A673 (cell line): ENCODE data around the gene HOXA13. TPM values are rescaled to one million over a fixed set of nuclear protein-coding genes. Genes with fewer than 3 reads are reported as not detected.

ENCODE experiments used
- BruUV-seq: library from RNA; stranded (reverse); fragments of 400-500 nt; replicated peaks from 2 replicates; lab custom pipeline; 2021; lab: Mats Ljungman, UMichigan
- CTCF ChIA-PET: fragments of 300-600 bp; sonication (Branson Sonifier 250); formaldehyde crosslinking; loops from one replicate; lab custom pipeline; 2022; ENCODE audit warnings: antibody characterized with exemption; lab: Charles Lee
- POLR2A ChIA-PET: fragments of 300-600 bp; sonication (Branson Sonifier 250); formaldehyde crosslinking; loops from one replicate; lab custom pipeline; 2022; ENCODE audit warnings: antibody characterized with exemption; ENCODE audit not compliant: low non-redundant PET; lab: Charles Lee
- DNase-seq: peaks from one replicate; pipeline ENCODE4 v3.0.0-alpha.2; 2015; ENCODE audit warnings: low spot score
- H3K27ac ChIP-seq: fragments of 200-600 bp; sonication (generic); 2 replicates; pipeline ENCODE4 v1.5.1; 2016; ENCODE audit warnings: mixed run types, low read depth, mild to moderate bottlenecking, mixed read lengths, antibody characterized with exemption, low read length; ENCODE audit not compliant: poor library complexity, severe bottlenecking
- H3K27me3 ChIP-seq: fragments of 200-600 bp; sonication (generic); replicated peaks from 2 replicates; pipeline ENCODE4 v1.6.1; 2017; ENCODE audit warnings: mixed run types, low read depth, mild to moderate bottlenecking, mixed read lengths, antibody characterized with exemption, low read length; ENCODE audit not compliant: insufficient read depth, poor library complexity
- H3K36me3 ChIP-seq: fragments of 200-600 bp; sonication (generic); 2 replicates; pipeline ENCODE4 v1.6.1; 2016; ENCODE audit warnings: mixed run types, mild to moderate bottlenecking, mixed read lengths, antibody characterized with exemption, low read length; ENCODE audit not compliant: insufficient read depth, poor library complexity, severe bottlenecking
- H3K4me1 ChIP-seq: fragments of 200-600 bp; sonication (generic); 2 replicates; pipeline ENCODE4 v1.6.1; 2017; ENCODE audit warnings: mixed run types, mild to moderate bottlenecking, mixed read lengths, antibody characterized with exemption, low read length; ENCODE audit not compliant: insufficient read depth, poor library complexity, severe bottlenecking
- H3K4me3 ChIP-seq: fragments of 200-600 bp; sonication (generic); 2 replicates; pipeline ENCODE4 v1.5.1; 2016; ENCODE audit warnings: low read depth, mixed run types, mild to moderate bottlenecking, mixed read lengths, low read length; ENCODE audit not compliant: poor library complexity, severe bottlenecking
- H3K9me3 ChIP-seq: fragments of 200-600 bp; sonication (generic); 2 replicates; pipeline ENCODE4 v1.6.1; 2016; ENCODE audit warnings: mixed run types, low read depth, mild to moderate bottlenecking, mixed read lengths, antibody characterized with exemption, low read length; ENCODE audit not compliant: poor library complexity, severe bottlenecking
- CTCF ChIP-seq: fragments of 300-800, 200-600 bp; sonication (generic); conservative IDR thresholded peaks from 2 replicates; pipeline ENCODE4 v1.5.1; 2017; ENCODE audit warnings: low read depth, mild to moderate bottlenecking, antibody characterized with exemption, low read length, moderate library complexity, mixed read lengths
- EZH2 ChIP-seq: fragments of 200-600 bp; sonication (generic); IDR thresholded peaks from 2 replicates; pipeline ENCODE4 v1.6.1; 2017; ENCODE audit warnings: borderline replicate concordance, low read depth, mild to moderate bottlenecking, mixed read lengths, antibody characterized with exemption, low read length; ENCODE audit not compliant: poor library complexity, severe bottlenecking
- intact Hi-C: fragments of 100-400 bp; cut with micrococcal nuclease; formaldehyde crosslinking; loops from one replicate; pipeline ENCODE4 v1.10.0; 2022; ENCODE audit not compliant: unreplicated experiment
- total RNA-seq: library from RNA; stranded (reverse); gene quantifications from 2 replicates; pipeline ENCODE4 v1.2.3, GENCODE V29; 2021

HOXA13 gene
- total RNA-seq, 1 experiment from 2014 or later: not detected

- peaks cover 61% of the 10 kb centered on the region for H3K27me3 ChIP-seq
- no peaks in the 10 kb centered on the region for H3K4me1 ChIP-seq
- intact Hi-C loops: loop anchor here (2.0 to 10.0 kb wide), 3 partner anchors 479 to 1267 kb away; no protein-coding TSS in a partner anchor
- no peak for DNase-seq
- BruUV-seq: no TSS peak
- H3K27ac ChIP-seq: no peak overlapping the region
- no peaks in the 10 kb centered on the region for H3K9me3 ChIP-seq
- CTCF ChIA-PET: interaction anchor here (0.6 to 1.7 kb wide), 7 partner anchors 48 to 793 kb away, joined by 3 to 14 read pairs (median 6); no protein-coding TSS in a partner anchor
- H3K36me3 ChIP-seq: no peaks in the 10 kb centered on the region
- H3K4me3 ChIP-seq: no peak overlapping the region
- TF ChIP-seq EZH2 (no peak), CTCF (no peak)
- POLR2A ChIA-PET: no interaction called here
Measured at GRCh38 chr7:27161721-27162560, 38.0 kb downstream of the HOXA13 start.

- no TSS peak for BruUV-seq
- Histone ChIP-seq H3K4me1 (no peaks in the 10 kb centered on the region), H3K27ac (no peak overlapping the region), H3K9me3 (no peaks in the 10 kb centered on the region), H3K4me3 (peak overlapping the region; percentile 50), H3K36me3 (no peaks in the 10 kb centered on the region), H3K27me3 (peaks cover 61% of the 10 kb centered on the region)
- ChIA-PET CTCF (interaction anchor here (0.6 to 1.7 kb wide), 10 partner anchors 11 to 793 kb away, joined by 3 to 14 read pairs (median 5); partner anchors contain the start of gene HOXA5), POLR2A (no interaction called here)
- DNase-seq: no peak
- intact Hi-C loops: loop anchor here (2.0 to 10.0 kb wide), 3 partner anchors 478 to 1266 kb away; no protein-coding TSS in a partner anchor
- no peak for TF ChIP-seq CTCF
- no peak for TF ChIP-seq EZH2
Measured at GRCh38 chr7:27161214-27161720, 38.6 kb downstream of the HOXA13 start.

GRCh38 chr7:27160546-27161213 is 39.2 kb downstream of the HOXA13 start:
- DNase-seq: peak; percentile 87
- H3K4me1 ChIP-seq: peaks cover 4% of the 10 kb centered on the region
- H3K4me3 ChIP-seq: peak overlapping the region; percentile 50
- no peak overlapping the region for H3K27ac ChIP-seq
- intact Hi-C loops: loop anchor here (2.0 to 10.0 kb wide), 3 partner anchors 478 to 1266 kb away; no protein-coding TSS in a partner anchor
- peaks cover 61% of the 10 kb centered on the region for H3K27me3 ChIP-seq
- H3K9me3 ChIP-seq: no peaks in the 10 kb centered on the region
- TF ChIP-seq EZH2 (no peak), CTCF (peak; percentile 96)
- H3K36me3 ChIP-seq: no peaks in the 10 kb centered on the region
- ChIA-PET POLR2A (no interaction called here), CTCF (interaction anchor here (0.6 to 1.7 kb wide), 10 partner anchors 10 to 792 kb away, joined by 3 to 14 read pairs (median 5); partner anchors contain the start of gene HOXA5)
- no TSS peak for BruUV-seq
